Activated CD4-positive, CD25-positive, alpha-beta regulatory T cell treated with anti-CD3 and anti-CD28 coated beads, Interleukin-2, amount 50 U/mL, for 72 hours (primary cell): ENCODE data around the gene FBF1.
"Not testable (repeated sequence)": the region's sequence is repeated elsewhere in the genome, so short reads cannot be mapped to it uniquely, and the experiment has no call there.

Experiments used
- DNase-seq: peaks from one replicate; pipeline ENCODE4 v3.0.0; 2021

The FBF1 gene, protein sequence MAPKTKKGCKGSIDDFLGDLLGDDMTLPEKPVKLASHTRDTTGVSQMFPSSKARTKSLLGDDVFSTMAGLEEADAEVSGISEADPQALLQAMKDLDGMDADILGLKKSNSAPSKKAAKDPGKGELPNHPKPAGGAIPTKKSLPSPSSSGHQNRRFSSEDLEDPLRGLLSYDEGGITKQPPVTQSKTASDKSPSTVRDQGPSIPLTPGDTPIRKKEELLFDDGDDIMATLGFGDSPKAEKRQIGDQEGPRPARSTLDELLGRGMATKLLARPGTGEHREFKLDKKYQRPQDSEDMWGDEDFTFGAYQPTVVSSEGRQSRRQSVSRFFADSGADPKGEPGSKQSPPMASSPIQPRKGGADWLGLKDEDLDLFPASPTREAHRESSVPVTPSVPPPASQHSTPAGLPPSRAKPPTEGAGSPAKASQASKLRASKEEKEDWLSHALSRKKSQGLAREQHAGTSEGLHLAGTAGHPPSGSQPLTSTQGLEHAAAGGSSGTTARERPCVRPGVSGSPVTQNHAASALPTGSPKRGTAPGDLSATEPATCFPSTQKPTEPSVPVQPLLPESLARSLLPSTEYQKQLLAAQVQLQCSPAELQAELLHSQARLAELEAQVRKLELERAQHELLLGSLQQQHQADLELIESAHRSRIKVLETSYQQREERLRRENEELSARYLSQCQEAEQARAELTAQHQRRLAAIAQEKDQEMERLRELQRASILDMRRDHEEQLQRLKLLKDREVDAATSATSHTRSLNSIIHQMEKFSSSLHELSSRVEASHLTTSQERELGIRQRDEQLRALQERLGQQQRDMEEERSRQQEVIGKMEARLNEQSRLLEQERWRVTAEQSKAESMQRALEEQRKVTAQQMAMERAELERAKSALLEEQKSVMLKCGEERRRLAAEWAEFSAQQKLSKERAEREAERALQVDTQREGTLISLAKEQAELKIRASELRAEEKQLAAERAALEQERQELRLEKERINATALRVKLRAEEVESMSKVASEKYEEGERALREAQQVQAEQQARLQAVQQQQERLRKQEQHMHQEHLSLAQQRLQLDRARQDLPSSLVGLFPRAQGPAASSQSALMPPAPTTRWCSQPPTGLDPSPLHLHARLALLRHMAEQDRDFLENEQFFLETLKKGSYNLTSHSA

DNA sequence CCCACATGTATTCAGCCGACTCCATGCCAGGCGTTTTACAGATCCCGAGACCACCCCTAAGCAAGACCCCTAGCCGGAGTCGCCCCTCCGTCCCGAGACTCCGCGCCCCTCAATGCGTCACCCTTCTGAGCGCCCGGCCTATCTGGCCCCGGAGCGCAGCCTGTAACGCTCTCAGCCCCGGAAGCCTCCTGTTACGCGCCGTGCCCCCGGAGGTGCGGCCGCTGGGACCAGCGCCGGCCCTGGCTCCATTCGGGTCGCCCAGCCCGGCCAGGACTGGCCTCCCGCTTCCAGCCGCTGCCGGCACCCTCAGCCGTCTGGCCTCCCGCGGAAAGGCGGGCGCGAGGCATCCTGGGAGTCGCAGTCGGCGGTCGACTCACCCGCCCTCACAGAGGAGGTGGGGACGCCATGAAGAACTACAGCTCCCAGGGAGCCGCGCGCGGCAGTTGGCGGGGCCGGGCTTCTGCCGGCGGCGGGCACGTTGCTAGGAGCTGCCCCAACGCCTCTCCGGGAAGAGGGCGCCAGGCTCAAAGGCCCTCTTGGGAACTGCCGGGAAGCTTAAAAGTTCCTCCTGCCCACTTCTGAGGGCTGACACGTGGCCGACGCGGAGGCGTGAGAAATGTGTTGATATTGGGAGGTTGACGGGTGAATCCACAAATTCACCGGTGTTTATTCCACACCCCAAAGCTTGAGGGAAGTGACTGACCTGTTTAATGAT is at the start of gene FBF1:
Gene FBF1, minus strand, starts transcription at position 316 of the 715 bp plus-strand sequence. CDS start 2,893 bp downstream, outside the sequence.
- DNase-seq, result peak; percentile 86

DNA sequence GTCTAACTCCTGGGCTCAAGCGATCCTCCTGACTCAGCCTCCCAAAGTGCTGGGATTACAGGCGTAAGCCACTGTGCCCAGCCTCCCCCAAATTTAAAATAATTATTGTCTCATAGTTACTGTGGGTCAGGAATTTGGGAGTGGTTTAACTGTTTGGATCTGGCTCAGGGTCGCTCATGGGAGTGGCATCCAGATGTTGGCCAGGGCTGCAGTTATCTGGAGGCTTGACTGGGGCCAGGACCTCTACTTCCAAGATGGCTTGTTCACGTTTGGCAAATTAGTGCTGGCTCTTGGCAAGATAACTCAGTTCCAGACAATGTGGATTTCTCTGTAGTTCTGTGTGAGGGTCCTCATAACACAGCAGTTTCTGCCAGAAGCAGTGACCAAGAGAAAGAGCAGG is 46.2 kb upstream of the FBF1 start:
- no peak for DNase-seq

DNA sequence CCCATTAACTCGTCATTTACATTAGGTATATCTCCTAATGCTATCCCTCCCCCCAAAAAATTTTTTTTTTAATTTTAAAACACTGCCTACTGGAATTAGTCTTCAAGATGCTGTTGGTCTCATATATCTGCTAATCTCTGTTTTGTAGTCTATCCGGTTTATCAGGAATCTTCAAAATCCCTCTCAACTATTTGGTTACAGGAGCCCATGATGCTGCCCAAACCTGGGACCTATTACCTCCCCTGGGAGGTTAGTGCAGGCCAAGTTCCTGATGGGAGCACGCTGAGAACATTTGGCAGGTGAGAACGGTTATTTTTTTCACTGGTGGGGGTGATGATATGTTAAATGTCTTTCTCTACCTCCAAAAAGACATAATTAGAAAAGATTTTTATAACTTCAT is 45.1 kb upstream of the FBF1 start:
- DNase-seq, result no peak

DNA sequence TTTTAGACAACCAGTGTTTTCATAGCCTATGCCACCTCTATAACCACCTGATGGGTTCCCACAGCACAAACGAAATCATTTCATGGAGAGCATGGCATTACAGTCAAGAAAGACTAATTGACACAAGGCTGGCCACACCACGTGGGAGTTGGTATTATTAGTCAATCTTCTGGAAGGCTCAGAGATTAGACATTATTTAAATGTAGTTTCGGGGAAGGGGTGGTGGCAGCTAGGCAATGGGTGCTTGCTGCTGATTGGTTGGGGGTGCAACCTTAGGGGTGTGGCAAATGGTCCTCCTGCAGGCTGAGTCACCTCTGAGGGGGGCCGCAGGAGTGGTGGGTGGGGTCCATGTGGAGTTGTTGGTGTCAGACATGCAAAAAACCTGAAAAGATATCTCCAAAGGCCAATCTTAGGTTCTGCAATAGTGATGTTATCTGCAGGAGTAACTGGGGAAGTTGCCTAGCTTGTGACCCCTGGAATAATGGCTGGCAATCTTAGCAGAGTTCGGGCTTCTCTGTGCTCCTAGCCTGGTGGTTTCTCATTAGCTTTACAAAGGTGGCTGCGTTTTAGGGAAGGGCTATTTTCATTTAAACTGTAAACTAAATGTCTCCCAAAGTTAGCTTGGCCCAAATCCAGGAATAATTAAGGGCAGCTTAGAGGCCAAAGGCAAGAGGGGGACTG is 42.8 kb upstream of the FBF1 start:
- DNase-seq, result no peak

DNA sequence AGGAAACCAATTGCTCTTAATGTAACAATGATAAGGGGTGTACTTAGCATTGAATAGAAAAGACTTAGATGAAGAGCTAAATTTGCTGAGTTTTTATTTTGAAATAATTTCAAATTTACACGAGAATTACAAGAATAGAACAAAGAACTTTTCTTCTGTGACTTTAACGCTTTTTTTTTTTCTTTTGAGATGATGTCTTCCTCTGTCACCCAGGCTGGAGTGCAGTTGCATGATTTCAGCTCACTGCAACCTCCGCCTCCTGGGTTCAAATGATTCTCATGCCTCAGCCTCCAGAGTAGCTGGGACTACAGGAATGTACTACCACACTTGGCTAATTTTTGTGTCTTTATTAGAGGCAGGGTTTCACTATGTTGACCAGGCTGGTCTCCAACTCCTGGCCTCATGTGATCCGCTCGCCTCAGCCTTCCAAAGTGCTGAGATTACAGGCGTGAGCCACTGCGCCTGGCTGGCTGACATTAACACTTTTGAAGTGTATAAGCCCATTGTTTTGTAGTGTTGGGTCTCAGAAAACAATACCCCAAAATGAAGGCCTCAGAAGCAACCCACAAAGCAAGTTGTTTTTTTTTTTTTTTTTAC is 40.3 kb upstream of the FBF1 start:
- DNase-seq, result no peak

DNA sequence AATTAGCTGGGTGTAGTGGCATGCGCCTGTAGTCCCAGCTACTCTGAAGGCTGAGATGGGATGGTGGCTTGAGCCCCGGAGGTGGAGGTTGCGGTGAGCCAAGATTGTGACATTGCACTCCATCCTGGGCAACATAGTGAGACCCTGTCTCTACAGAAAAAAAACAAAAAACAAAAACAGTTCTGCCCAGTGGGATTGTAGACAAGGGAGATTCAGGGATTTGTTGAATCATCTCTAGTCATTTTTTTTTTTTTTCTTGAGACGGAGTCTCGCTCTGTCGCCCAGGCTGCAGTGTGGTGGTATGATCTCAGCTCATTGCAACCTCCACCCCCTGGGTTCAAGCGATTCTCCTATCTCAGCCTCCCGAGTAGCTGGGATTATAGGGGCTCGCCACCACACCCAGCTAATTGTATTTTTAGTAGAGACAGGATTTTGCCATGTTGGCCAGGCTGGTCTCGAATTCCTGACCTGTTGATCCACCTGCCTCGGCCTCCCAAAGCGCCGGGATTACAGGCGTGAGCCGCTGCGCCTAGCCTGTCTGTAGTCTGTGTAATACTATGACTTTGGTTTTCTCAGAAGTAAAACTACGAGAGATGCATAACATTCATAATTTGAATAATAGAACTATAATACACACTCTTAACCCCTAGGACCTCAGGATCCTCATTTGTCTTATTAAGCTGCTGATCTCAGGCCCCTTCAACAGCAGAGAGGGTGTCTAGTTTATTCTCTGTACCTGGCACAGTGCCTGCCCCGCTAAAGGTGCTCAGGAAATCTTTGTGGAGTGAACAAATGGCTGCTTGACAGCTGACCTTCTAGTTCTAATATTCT is 39.6 kb upstream of the FBF1 start:
- DNase-seq, result no peak

DNA sequence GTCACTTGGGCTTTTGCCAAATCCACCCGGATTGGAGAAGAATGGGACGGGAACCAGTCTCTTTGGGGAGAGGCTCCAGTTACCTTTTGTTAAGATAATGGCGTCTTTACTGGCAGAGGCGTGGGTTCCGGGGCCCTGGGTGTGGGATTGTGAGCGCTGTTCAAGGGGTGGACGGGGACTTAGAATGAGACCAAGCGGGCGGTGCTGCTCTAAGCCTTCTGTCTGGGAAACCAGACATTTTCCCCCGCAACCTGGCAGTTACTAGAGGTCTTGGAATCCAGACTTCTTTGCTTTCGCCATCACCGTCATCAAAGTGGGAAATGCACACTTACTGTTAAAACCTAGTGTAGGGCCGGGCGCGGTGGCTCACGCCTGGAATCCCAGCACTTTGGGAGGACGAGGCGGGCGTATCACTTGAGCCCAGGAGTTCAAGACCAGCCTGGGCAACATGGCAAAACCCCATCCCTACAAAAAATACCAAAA is 38.9 kb upstream of the FBF1 start:
- DNase-seq, result no peak

DNA sequence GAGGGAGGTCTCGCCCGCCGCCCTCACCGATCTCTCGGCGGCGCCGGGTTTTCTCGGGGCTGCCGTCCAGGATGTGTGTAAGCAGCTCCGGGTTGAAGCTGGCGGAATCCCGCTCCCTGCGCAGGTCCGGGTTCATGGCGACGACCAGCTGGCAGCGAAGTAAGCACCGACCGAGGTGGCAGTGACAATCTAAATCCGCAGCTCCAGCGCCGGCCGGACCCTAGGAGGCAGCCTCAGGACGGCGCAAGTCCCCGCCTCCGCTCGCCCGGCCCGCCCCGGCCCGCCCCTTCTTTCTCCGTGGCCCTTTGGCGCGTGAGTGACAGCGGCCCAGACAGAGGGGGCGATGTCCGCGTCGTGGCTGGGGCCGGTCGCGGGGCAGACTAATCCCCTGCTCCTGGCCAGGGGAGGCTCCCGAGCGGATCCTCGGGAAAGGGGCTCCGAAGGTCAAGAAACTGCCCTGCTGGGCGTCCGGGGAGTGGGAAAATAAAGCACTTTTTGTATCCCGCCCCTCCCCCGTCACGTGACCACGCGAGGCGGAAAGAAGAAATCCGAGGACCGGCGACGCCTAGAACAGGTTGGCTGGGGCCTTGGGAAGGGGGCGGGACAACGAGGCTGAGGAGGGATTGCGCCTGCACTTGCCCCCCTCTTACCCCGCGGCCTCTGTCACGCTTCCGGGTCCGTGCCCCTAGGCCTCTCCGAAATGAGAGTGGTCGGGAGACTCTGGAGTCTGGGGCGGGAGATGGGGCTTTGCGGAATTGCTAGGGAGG is 38.3 kb upstream of the FBF1 start, which contains the start of the genes ACOX1 and TEN1:
Gene ACOX1, minus strand, starts transcription at position 229 of the 767 bp plus-strand sequence. Its CDS starts 93 bp downstream, at position 136.
Gene TEN1, plus strand, starts transcription at position 303 of the 767 bp plus-strand sequence. CDS start 6,953 bp downstream, outside the sequence.
- peak; percentile 94 for DNase-seq

DNA sequence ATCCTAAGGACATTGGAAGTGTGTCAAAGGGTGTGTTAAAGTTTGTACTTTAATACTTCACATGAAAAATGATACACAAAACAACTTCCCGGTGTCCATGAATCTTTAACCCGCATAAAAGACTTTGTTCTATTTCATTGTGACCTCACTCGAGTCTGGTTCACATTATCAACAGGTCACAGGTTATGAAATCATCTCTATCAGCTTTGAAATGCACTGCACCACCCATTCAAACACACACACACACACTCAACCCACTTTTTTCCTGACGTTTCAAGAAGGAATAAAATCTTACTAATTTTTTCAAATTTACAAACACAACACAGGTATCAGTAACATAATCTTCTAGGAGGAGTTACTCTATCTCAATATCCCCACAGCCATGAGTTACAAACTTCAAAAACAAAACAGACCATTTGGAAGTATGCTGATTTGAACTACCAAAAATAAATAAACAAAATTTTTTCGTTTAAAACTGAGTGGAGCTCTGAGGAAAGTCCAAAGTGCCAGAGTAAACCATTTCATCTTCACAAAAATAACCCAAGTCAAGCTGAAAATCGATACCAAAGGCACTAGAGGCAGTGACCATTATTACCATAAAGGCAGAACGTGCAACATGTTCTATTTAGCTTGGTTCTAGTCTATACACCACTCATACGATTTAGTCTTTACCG is 35.5 kb upstream of the FBF1 start:
- no peak for DNase-seq

DNA sequence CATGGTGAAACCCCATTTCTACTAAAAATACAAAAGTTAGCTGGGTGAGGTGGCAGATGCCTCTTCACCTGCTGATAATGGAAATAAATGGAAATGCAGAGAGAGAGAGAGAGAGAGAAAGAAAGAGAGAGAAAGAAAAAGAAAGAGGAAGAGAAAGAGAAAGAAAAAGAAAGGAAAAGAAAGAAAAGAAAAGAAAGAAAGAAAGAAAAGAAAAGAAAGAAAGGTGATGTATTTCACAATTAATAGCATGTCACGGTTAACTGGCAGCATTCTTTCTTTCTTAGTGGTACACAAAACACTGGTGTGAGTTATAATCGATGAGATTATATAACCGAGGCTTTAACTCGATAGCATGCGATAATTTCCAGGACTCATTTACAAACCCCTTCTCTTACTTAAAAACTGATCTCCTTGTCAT is 34.9 kb upstream of the FBF1 start:
- no peak for DNase-seq

DNA sequence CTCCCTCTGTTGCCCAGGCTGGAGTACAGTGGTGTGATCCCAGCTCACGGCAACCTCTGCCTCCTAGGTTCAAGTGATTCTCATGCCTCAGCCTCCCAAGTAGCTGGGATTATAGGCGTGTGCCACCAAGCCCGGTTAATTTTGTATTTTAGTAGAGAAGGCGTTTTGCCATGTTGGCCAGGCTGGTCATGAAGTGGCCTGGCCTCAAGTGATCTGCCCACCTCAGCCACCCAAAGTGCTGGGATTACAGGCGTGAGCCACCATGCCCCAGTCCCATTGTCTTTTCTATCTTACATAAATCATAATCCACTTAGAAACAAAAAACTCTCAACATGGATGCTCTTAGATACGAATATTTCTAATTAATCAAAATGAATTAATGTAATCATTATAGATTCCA is 34.3 kb upstream of the FBF1 start:
- not testable (repeated sequence) for DNase-seq

DNA sequence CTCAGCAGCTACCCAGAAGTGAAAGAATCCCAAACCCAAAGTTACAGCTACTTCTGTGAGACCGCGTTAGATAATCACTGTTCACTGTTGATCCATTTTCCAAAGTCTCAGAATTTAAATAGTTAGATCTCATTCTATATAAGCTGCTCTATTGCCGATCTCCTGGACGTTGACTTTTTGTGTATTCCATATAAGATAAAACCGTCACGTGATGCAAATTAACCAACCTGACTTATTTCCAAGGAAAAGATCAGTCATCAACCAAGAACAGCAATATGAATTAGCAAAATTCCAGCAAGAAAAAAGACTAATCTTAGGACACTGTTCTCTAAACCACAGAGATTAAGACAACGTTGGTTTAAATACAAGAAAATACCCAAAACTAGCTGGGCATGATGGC is 29.8 kb upstream of the FBF1 start:
- no peak for DNase-seq

DNA sequence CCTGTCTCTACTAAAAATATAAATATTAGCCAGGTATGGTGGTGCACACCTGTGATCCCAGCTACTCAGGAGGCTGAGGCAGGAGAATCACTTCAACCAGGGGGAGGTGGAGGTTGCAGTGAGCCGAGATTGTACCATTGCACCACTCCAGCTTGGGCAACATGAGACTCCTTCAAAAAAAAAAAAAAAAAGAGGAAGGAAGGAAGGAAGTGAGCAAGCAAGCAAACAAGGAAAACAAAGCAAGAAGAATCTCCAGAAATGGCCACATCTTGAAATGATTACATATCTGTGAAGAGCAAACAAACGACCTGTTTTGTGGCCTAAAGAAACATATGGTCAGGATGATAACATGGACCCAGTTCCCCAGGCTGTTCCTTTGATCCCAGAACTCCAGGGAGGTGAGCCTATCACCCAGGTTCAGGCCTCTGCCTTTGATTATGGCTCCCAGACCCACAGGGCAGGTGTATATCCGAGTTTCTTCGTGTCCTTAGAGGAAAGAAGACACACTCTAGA is 29.2 kb upstream of the FBF1 start:
- no peak for DNase-seq

DNA sequence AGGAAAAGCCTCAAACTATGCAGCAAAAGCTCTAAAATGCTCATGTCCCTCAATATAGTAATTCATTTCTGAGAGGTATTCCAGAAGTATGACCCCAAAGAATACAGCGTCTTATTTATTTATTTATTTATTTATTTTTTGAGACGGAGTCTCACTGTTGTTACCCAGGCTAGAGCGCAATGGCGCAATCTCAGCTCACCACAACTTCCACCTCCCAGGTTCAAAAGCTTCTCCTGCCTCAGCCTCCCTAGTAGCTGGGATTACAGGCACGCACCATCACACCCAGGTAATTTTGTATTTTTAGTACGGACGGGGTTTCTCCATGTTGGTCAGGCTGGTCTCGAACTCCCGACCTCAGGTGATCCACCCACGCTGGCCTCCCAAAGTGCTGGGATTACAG is 28.2 kb upstream of the FBF1 start:
- DNase-seq, result not testable (repeated sequence)

DNA sequence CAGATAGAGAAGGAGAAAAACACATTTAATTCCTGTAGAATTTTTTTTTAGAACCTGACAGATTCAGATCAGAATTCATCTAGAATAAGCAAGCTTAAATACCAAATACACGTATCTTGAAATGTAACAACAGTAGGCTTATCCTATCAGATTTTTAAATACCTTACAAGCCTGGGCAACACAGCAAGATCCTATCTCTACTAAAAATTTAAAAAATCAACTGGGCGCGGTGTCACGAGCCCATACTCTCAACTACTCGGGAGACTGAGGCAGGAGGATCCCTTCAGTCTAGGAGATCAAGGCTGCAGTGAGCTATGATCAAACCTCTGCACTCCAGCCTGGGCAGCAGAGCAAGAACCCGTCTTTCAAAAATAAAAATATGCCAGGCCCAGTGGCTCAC is 24.6 kb upstream of the FBF1 start:
- no peak for DNase-seq

DNA sequence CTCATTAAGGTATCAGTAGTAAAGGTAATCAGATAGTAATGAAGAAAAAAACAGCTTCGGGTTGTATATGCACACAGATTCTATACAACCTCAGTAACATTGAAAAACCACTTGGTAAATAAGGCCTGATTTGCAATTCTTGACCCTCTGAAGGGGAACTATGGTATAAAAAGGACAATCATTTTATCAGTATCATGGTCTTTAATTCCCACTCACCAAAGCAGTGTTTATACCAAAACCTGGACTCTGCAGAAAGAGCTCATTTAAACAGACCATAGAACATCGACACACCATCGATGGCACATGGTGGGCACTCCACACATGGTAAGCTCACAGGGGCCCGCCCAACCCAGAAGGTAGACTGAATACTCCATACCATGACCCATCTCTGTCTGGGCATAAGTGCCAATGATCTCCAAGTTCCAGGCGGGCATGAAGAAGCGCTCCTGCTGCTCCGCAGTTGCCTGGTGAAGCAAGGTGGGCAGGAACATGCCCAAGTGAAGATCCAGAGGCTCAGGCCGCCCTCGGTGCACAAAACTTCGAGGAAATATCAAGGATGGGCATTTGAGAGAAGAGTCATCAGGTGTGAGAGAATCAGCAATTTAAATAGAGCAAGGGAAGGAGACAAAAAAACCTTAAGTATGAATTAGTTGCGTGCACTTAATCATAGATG is 19.1 kb upstream of the FBF1 start:
- no peak for DNase-seq

DNA sequence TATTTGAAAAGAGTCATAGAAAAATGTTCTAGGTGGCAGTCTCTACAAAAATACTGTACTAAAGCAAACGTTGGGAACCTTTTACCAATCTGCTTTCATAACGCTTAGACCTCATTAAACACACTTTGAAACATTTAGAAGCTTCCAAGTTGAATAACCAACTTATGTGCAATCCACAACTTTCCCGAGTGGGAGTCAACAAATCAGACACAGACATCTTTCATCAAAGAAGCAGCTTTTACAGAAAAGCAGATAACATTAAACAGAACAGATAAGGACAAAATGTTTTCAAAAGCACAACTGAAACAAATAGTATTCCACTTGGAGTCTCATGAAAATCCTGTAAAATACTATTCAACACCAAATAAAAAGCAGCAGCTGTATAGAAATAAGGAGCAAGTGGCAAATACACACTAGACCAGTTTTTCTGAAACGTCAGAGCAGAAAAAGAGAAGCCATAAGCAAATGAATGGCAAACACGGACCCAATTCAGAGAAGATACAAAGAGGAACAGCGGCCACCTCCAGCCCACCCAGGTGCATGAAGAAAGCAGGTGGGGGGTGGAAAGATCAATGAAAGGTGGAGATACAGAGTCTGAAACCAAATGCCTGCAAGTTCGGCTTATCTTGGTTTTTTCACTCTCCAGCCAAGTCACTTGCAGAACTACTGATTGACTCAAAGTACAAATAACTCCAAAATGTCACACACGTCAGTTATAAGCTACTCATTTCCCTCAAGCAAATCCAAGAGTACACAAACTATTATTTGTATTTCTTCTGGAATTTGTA is 18.4 kb upstream of the FBF1 start:
- DNase-seq, result no peak
